Fibroblast of mammary gland (primary cell): ENCODE results near the gene MRPS31.
A peak's percentile ranks its signal among the peaks of the same experiment; 100 is the strongest.

Experiments used
- DNase-seq: peaks from one replicate; pipeline ENCODE4 v3.0.0-alpha.2; 2010; ENCODE audit warnings: low read depth
- H3K4me3 ChIP-seq: 2 replicates; pipeline ENCODE4 v1.5.1; 2011; ENCODE audit warnings: low read depth, mild to moderate bottlenecking, low read length, moderate library complexity; ENCODE audit not compliant: control insufficient read depth
- CTCF ChIP-seq: conservative IDR thresholded peaks from 2 replicates; pipeline ENCODE4 v1.5.1; 2011; ENCODE audit warnings: low read depth, low read length, inconsistent platforms; ENCODE audit not compliant: control insufficient read depth, insufficient read depth

MRPS31 gene

GRCh38 chr13:40770934-40771618, at the start of gene MRPS31:
Gene MRPS31 (minus strand): TSS chr13:40771190. CDS start chr13:40771136, 54 bp downstream.
- TF ChIP-seq CTCF, result no peak
- H3K4me3 ChIP-seq, result peak within 1 kb of the TSS; percentile 99
- peak; percentile 94 for DNase-seq

- TF ChIP-seq CTCF, result no peak
- H3K4me3 ChIP-seq, result no peak overlapping the region
- no peak for DNase-seq
Observed at GRCh38 chr13:40819797-40820315, 48.9 kb upstream of the MRPS31 start.

GRCh38 chr13:40818926-40819325, 47.9 kb upstream of the MRPS31 start:
- DNase-seq, result no peak
- no peak overlapping the region for H3K4me3 ChIP-seq

GRCh38 chr13:40814803-40815202, 43.8 kb upstream of the MRPS31 start:
- no peak for TF ChIP-seq CTCF
- no peak overlapping the region for H3K4me3 ChIP-seq
- DNase-seq, result peak; percentile 5

More at GRCh38 chr13:40818926-40819325, 47.9 kb upstream of the MRPS31 start:
- TF ChIP-seq CTCF, result no peak

- DNase-seq, result peak; percentile 37
- peak; percentile 57 for TF ChIP-seq CTCF
- H3K4me3 ChIP-seq, result no peak overlapping the region
Observed at GRCh38 chr13:40813667-40814454, 42.9 kb upstream of the MRPS31 start.

- H3K4me3 ChIP-seq, result no peak overlapping the region
- DNase-seq, result peak; percentile 65
- TF ChIP-seq CTCF, result no peak
Observed at GRCh38 chr13:40812724-40813445, 41.9 kb upstream of the MRPS31 start.
